Keratinocyte (primary cell): ENCODE data around the gene VTI1A. TPM values are rescaled to one million over a fixed set of nuclear protein-coding genes. Genes with fewer than 3 reads are reported as not detected.

Experiments
- DNase-seq: peaks from one replicate; pipeline ENCODE4 v3.0.0-alpha.2; 2011; ENCODE audit warnings: low read depth, missing footprints, low spot score
- FAIRE-seq: peaks from 2 replicates; lab custom pipeline; 2011; peaks lifted over from hg19 to GRCh38; lab: Jason Lieb, UNC
- H2AFZ ChIP-seq: 2 replicates; pipeline ENCODE4 v1.6.0; 2012; ENCODE audit warnings: low read length, control low read depth, inconsistent platforms; ENCODE audit not compliant: control insufficient read depth
- H3K27ac ChIP-seq: 2 replicates; pipeline ENCODE4 v1.5.1; 2011; ENCODE audit warnings: low read length; ENCODE audit not compliant: control insufficient read depth, insufficient read depth
- H3K27me3 ChIP-seq: 3 replicates; pipeline ENCODE4 v1.6.0; 2011; ENCODE audit warnings: low read length; ENCODE audit not compliant: control insufficient read depth, insufficient read depth; ENCODE audit errors: extremely low read depth
- H3K36me3 ChIP-seq, 2 experiments: 2 replicates in 1 of 2; 3 replicates in 1 of 2; pipeline ENCODE4 v1.5.1; 2011; ENCODE audit warnings: low read length in 2 of 2, mild to moderate bottlenecking in 1 of 2; ENCODE audit not compliant: control insufficient read depth in 2 of 2, insufficient read depth in 2 of 2; ENCODE audit errors: extremely low read depth in 1 of 2
- H3K4me1 ChIP-seq: 3 replicates; pipeline ENCODE4 v1.5.1; 2011; ENCODE audit warnings: low read length; ENCODE audit not compliant: control insufficient read depth, insufficient read depth; ENCODE audit errors: extremely low read depth
- H3K4me2 ChIP-seq: 3 replicates; pipeline ENCODE4 v1.6.0; 2011; ENCODE audit warnings: low read depth, low read length; ENCODE audit not compliant: control insufficient read depth, insufficient read depth; ENCODE audit errors: extremely low read depth
- H3K4me3 ChIP-seq, 3 experiments: fragments of 200-600 bp in 1 of 3; sonication (generic) in 1 of 3; 2 replicates in 2 of 3; 3 replicates in 1 of 3; pipeline ENCODE4 v1.5.1; 2011 to 2016; ENCODE audit warnings: low read length in 3 of 3, mild to moderate bottlenecking in 3 of 3, control low read depth in 2 of 3, inconsistent platforms in 1 of 3, low read depth in 1 of 3, mixed read lengths in 1 of 3, mixed run types in 1 of 3, moderate library complexity in 1 of 3; ENCODE audit not compliant: control insufficient read depth in 2 of 3, insufficient read depth in 2 of 3; ENCODE audit errors: extremely low read depth in 1 of 3
- H3K79me2 ChIP-seq: 2 replicates; pipeline ENCODE4 v1.6.0; 2012; ENCODE audit warnings: low read length; ENCODE audit not compliant: control insufficient read depth, insufficient read depth
- H3K9ac ChIP-seq: 3 replicates; pipeline ENCODE4 v1.6.0; 2011; ENCODE audit warnings: low read length; ENCODE audit not compliant: control insufficient read depth, insufficient read depth; ENCODE audit errors: extremely low read depth
- H3K9me1 ChIP-seq: 3 replicates; pipeline ENCODE4 v1.6.0; 2011; ENCODE audit warnings: low read length; ENCODE audit not compliant: control insufficient read depth, insufficient read depth; ENCODE audit errors: extremely low read depth
- H3K9me3 ChIP-seq: 2 replicates; pipeline ENCODE4 v1.5.1; 2012; ENCODE audit warnings: low read depth, low read length; ENCODE audit not compliant: control insufficient read depth
- H4K20me1 ChIP-seq: 3 replicates; pipeline ENCODE4 v1.6.0; 2011; ENCODE audit warnings: low read length; ENCODE audit not compliant: control insufficient read depth, insufficient read depth; ENCODE audit errors: extremely low read depth
- CTCF ChIP-seq, 3 experiments: IDR thresholded peaks in 1 of 3; conservative IDR thresholded peaks in 1 of 3; optimal IDR thresholded peaks in 1 of 3; 2 replicates in 2 of 3; 3 replicates in 1 of 3; pipeline versions ENCODE3 to v1.5.1; 2011; ENCODE audit warnings: low read length in 3 of 3, mild to moderate bottlenecking in 3 of 3, moderate library complexity in 2 of 3, control low read depth in 1 of 3, inconsistent platforms in 1 of 3; ENCODE audit not compliant: insufficient read depth in 2 of 3; ENCODE audit errors: extremely low read depth in 1 of 3
- EZH2 ChIP-seq: IDR thresholded peaks from one replicate; pipeline ENCODE4 v1.6.1; 2012; ENCODE audit warnings: inconsistent platforms, mild to moderate bottlenecking, low read length, moderate library complexity
- dilution Hi-C: fragments of 300-500 bp; cut with MboI; formaldehyde crosslinking; loops from one replicate; pipeline ENCODE4 v1.7.0; 2020; ENCODE audit warnings: low sequenced_read_pairs; ENCODE audit not compliant: extremely low pct_ligation_motif_present
- polyA plus RNA-seq, 5 experiments: library from polyadenylated mRNA; depleted of rRNA in 3 of 5; stranded (reverse) in 3 of 5; stranded (forward) in 1 of 5; unstranded in 1 of 5; fragments of >200 nt; gene quantifications; 1 replicate in 1 of 5; 2 replicates in 3 of 5; 3 replicates in 1 of 5; pipeline versions ENCODE4 v1.2.1 to v1.2.3, GENCODE V29; 2011 to 2012; ENCODE audit warnings: missing spikeins in 2 of 5, low read depth in 1 of 5, low replicate concordance in 1 of 5

VTI1A gene
- polyA plus RNA-seq, 1 donor (not counting 4 experiments of a cell fraction or from before 2014, with no cell fraction given): 18.5 TPM

GRCh38 chr10:112738606-112739591 is 291.9 kb downstream of the VTI1A start:
- dilution Hi-C loops: no loop called here
- Histone ChIP-seq H3K36me3 (no peaks in the 10 kb centered on the region), H3K9me1 (no peaks in the 10 kb centered on the region), H3K4me1 (peaks cover 18% of the 10 kb centered on the region), H3K9me3 (no peaks in the 10 kb centered on the region), H4K20me1 (no peaks in the 10 kb centered on the region), H3K79me2 (no peaks in the 10 kb centered on the region), H3K4me2 (no peak overlapping the region), H2AFZ (no peak overlapping the region), H3K9ac (no peak overlapping the region), H3K27me3 (no peaks in the 10 kb centered on the region), H3K4me3 (no peak overlapping the region), H3K27ac (no peak overlapping the region)
- FAIRE-seq (no peak), DNase-seq (no peak)
- no peak for TF ChIP-seq EZH2
- TF ChIP-seq CTCF (optimal IDR thresholded peaks at IDR 0.05 in 1 of 3, IDR thresholded peaks at IDR 0.05 in 1 of 3, conservative IDR thresholded peaks at IDR 0.05 in 1 of 3; ENCODE audit: extremely low read depth in 1 of 3, insufficient read depth in 2 of 3, low read length in 3 of 3): no peak

- Histone ChIP-seq H2AFZ (no peak overlapping the region), H3K36me3 (no peaks in the 10 kb centered on the region), H3K4me2 (no peak overlapping the region), H3K4me1 (peaks cover 18% of the 10 kb centered on the region), H3K27ac (no peak overlapping the region), H3K79me2 (no peaks in the 10 kb centered on the region), H3K9me3 (no peaks in the 10 kb centered on the region), H3K27me3 (no peaks in the 10 kb centered on the region), H3K9me1 (no peaks in the 10 kb centered on the region), H4K20me1 (no peaks in the 10 kb centered on the region), H3K9ac (no peak overlapping the region), H3K4me3 (no peak overlapping the region)
- dilution Hi-C loops: no loop called here
- no peak for TF ChIP-seq CTCF (optimal IDR thresholded peaks at IDR 0.05 in 1 of 3, IDR thresholded peaks at IDR 0.05 in 1 of 3, conservative IDR thresholded peaks at IDR 0.05 in 1 of 3; ENCODE audit: extremely low read depth in 1 of 3, insufficient read depth in 2 of 3, low read length in 3 of 3)
- TF ChIP-seq EZH2: no peak
- FAIRE-seq: no peak
- no peak for DNase-seq
Observed at GRCh38 chr10:112739592-112740353, 292.8 kb downstream of the VTI1A start.
